HepG2 (cell line): ENCODE measurements around the gene LASP1. TPM values are rescaled to one million over a fixed set of nuclear protein-coding genes. Genes with fewer than 3 reads are reported as not detected.

Experiments
- ATAC-seq: fragments of 200-7000 bp; cut with Tn5 transposase; 3 replicates; pipeline ENCODE4 v1.9.1; 2020; ENCODE audit warnings: mild to moderate bottlenecking, moderate library complexity
- BruUV-seq: library from RNA; stranded (reverse); fragments of 400-500 nt; replicated peaks from 2 replicates; lab custom pipeline; 2021; lab: Mats Ljungman, UMichigan
- CTCF ChIA-PET: fragments of 300-600 bp; formaldehyde crosslinking; extraction: SDS; loops from one replicate; lab custom pipeline; 2021; ENCODE audit warnings: low total read pairs, inconsistent platforms, low intra/inter-chr PET ratio; lab: Yijun Ruan, JAX
- POLR2A ChIA-PET: fragments of 350-600 bp; sonication (Branson Sonifier 250); formaldehyde crosslinking; loops from one replicate; lab custom pipeline; 2020; ENCODE audit warnings: antibody characterized with exemption, inconsistent platforms; lab: Yijun Ruan, JAX
- DNase-seq: peaks from one replicate; pipeline ENCODE4 v3.0.0-alpha.2; 2015; ENCODE audit warnings: low spot score
- FAIRE-seq: peaks from 3 replicates; lab custom pipeline; 2011; peaks lifted over from hg19 to GRCh38; lab: Jason Lieb, UNC
- H2AFZ ChIP-seq: one replicate; pipeline ENCODE4 v1.6.1; 2011; ENCODE audit warnings: low read length, inconsistent platforms
- H3K27ac ChIP-seq: fragments of 300-600 bp; 3 replicates; pipeline ENCODE4 v1.8.0; 2011; ENCODE audit warnings: mixed run types, mild to moderate bottlenecking, mixed read lengths, low read length, inconsistent platforms; ENCODE audit not compliant: insufficient read depth; ENCODE audit errors: extremely low read length
- H3K27me3 ChIP-seq, 2 experiments: fragments of 200-600 bp in 1 of 2; 2 replicates in 1 of 2; 3 replicates in 1 of 2; pipeline versions ENCODE4 v1.6.0 to v1.8.0; 2011; ENCODE audit warnings: low read length in 2 of 2, mild to moderate bottlenecking in 2 of 2, moderate library complexity in 2 of 2, inconsistent platforms in 1 of 2; ENCODE audit not compliant: insufficient read depth in 2 of 2, control insufficient read depth in 1 of 2
- H3K36me3 ChIP-seq, 2 experiments: fragments of 200-600 bp in 1 of 2; replicated peaks in 1 of 2; 2 replicates in 1 of 2; 3 replicates in 1 of 2; pipeline versions ENCODE4 v1.5.1 to v1.8.0; 2011; ENCODE audit warnings: low read length in 2 of 2, inconsistent platforms in 1 of 2; ENCODE audit not compliant: insufficient read depth in 2 of 2, control insufficient read depth in 1 of 2
- H3K4me1 ChIP-seq: 2 replicates; pipeline ENCODE4 v1.5.1; 2012; ENCODE audit warnings: low read length, inconsistent platforms; ENCODE audit not compliant: insufficient read depth
- H3K4me2 ChIP-seq: 2 replicates; pipeline ENCODE4 v1.6.0; 2011; ENCODE audit warnings: low read depth, low read length, inconsistent platforms
- H3K4me3 ChIP-seq, 3 experiments: fragments of 200-600 bp in 1 of 3; sonication (generic), shearing (Covaris generic) in 1 of 3; replicated peaks in 1 of 3; 2 replicates each; pipeline ENCODE4 v1.5.1; 2011 to 2016; ENCODE audit warnings: low read length in 3 of 3, inconsistent platforms in 2 of 3, low read depth in 2 of 3, mild to moderate bottlenecking in 2 of 3, control low read depth in 1 of 3, mixed read lengths in 1 of 3; ENCODE audit not compliant: insufficient read depth in 1 of 3
- H3K79me2 ChIP-seq: one replicate; pipeline ENCODE4 v1.6.1; 2011; ENCODE audit warnings: low read length, inconsistent platforms; ENCODE audit not compliant: insufficient read depth
- H3K9ac ChIP-seq: 2 replicates; pipeline ENCODE4 v1.6.0; 2011; ENCODE audit warnings: mild to moderate bottlenecking, low read depth, low read length, inconsistent platforms; ENCODE audit not compliant: insufficient read depth
- H3K9me3 ChIP-seq: 2 replicates; pipeline ENCODE4 v1.5.1; 2012; ENCODE audit warnings: mild to moderate bottlenecking, low read length
- H4K20me1 ChIP-seq: 2 replicates; pipeline ENCODE4 v1.6.0; 2011; ENCODE audit warnings: inconsistent platforms, mild to moderate bottlenecking, low read length, moderate library complexity; ENCODE audit not compliant: insufficient read depth
- ATF2 ChIP-seq: sonication (generic); formaldehyde crosslinking; IDR thresholded peaks from 2 replicates; pipeline ENCODE4 v1.4.0; 2020; ENCODE audit warnings: missing genetic modification reagents
- DNMT1 ChIP-seq: sonication (generic); formaldehyde crosslinking; IDR thresholded peaks from 2 replicates; pipeline ENCODE4 v1.5.1; 2020; ENCODE audit warnings: mild to moderate bottlenecking, missing genetic modification reagents
- RBM22 ChIP-seq: fragments of 200-400 bp; formaldehyde crosslinking; optimal IDR thresholded peaks from 2 replicates; pipeline ENCODE3; 2017; ENCODE audit warnings: mild to moderate bottlenecking, low read length, moderate library complexity
- SMAD9 ChIP-seq: sonication (generic); formaldehyde crosslinking; IDR thresholded peaks from 2 replicates; pipeline ENCODE4 v1.5.1; 2020; ENCODE audit warnings: mild to moderate bottlenecking, missing genetic modification reagents
- ZMYM3 ChIP-seq: sonication (generic); formaldehyde crosslinking; IDR thresholded peaks from 2 replicates; pipeline ENCODE4 v1.5.1; 2020; ENCODE audit warnings: mild to moderate bottlenecking, missing genetic modification reagents
- ZNF44 ChIP-seq: sonication (generic); formaldehyde crosslinking; IDR thresholded peaks from 2 replicates; pipeline ENCODE4 v1.5.1; 2020; ENCODE audit warnings: mild to moderate bottlenecking, missing genetic modification reagents
- ZNF563 ChIP-seq: sonication (generic); formaldehyde crosslinking; IDR thresholded peaks from 2 replicates; pipeline ENCODE4 v1.8.0; 2022; ENCODE audit warnings: mild to moderate bottlenecking, moderate library complexity, missing genetic modification reagents
- WGBS: methylation state at CpG from one replicate; pipeline ENCODE4 v1.1.6; 2017; ENCODE audit warnings: low lambda C conversion rate; 5-methylcytosine and 5-hydroxymethylcytosine counted together
- in situ Hi-C: cut with HindIII; loops from 2 replicates; pipeline ENCODE4 v1.10.0; 2017; ENCODE audit warnings: low pct_unique_long_range_greater_than_20kb; ENCODE audit not compliant: extremely low pct_ligation_motif_present
- intact Hi-C: fragments of 100-400 bp; cut with micrococcal nuclease; formaldehyde crosslinking; loops from one replicate; pipeline ENCODE4 v1.10.0; 2022; ENCODE audit not compliant: unreplicated experiment
- polyA plus RNA-seq, 8 experiments: library from polyadenylated mRNA; depleted of rRNA in 3 of 8; stranded (reverse) in 7 of 8; unstranded in 1 of 8; fragments of >200 nt; fragmentation: Illumina TruSeq in 4 of 8; extraction: Trizol in 4 of 8; gene quantifications; 2 replicates each; pipeline versions ENCODE4 v1.2.1 to v1.2.3, GENCODE V29; 2011 to 2016; ENCODE audit warnings: low read depth in 4 of 8, missing spikeins in 1 of 8, mixed read lengths in 1 of 8; ENCODE audit not compliant: insufficient read depth in 1 of 8
- total RNA-seq, 5 experiments: library from RNA; depleted of rRNA; stranded (reverse); fragments of >200 nt; fragmentation: Illumina TruSeq; extraction: Trizol; gene quantifications; 2 replicates each; pipeline ENCODE4 v1.2.3, GENCODE V29; 2016; ENCODE audit warnings: low read depth in 1 of 5

Gene LASP1
- total and polyA plus RNA-seq, 2 of the 13 experiments (the other 11 are each of a cell fraction or from before 2014, with no cell fraction given): 70.1 to 97.0 TPM

DNA sequence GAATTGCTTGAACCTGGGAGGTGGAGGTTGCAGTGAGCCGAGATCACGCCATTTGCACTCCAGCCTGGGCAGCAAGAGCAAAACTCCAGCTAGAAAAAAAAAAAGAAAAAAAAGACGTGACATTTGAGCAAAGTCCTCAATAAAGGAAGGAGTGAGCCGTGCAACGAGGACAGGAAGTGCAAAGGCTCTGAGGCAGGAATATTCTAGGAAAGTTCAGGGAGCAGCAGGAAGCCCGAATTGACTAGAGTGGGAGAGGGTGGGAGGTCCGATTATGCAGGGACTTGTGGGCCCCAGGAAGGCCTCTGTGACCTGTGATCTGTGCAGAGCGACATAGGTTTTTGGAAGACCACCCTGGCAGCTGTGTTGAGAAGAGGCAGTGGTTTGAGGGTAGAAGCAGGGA, 46.9 kb downstream of the LASP1 start:
- TF ChIP-seq ATF2 (CRISPR knock-in tag) (no peak), RBM22 (peak; percentile 60), ZNF44 (CRISPR knock-in tag) (no peak), DNMT1 (CRISPR knock-in tag) (no peak), ZNF563 (CRISPR knock-in tag) (no peak), ZMYM3 (CRISPR knock-in tag) (no peak), SMAD9 (CRISPR knock-in tag) (no peak)
- TF ChIP-seq, all 625 proteins: peak for 1
- H3K9me3 ChIP-seq: no peaks in the 10 kb centered on the region
- ATAC-seq (no peak), FAIRE-seq (no peak), DNase-seq (no peak)
- POLR2A ChIA-PET: interaction anchor here (5.4 kb wide), 1 partner anchor 46 kb away, joined by 112 read pairs; the partner anchor contains the start of gene LASP1
- no peak overlapping the region for H3K9ac ChIP-seq
- no peaks in the 10 kb centered on the region for H3K27me3 ChIP-seq
- H3K27ac ChIP-seq: peak overlapping the region; percentile 30
- H4K20me1 ChIP-seq: no peaks in the 10 kb centered on the region; the same call in 1 of the 2 replicates
- no peak overlapping the region for H3K4me2 ChIP-seq
- no peaks in the 10 kb centered on the region for H3K79me2 ChIP-seq
- WGBS: 85% methylated on average over 8 of the region's 8 CpGs
- intact Hi-C loops (loop anchor here (5.0 to 10.0 kb wide), 2 partner anchors 44 to 238 kb away; partner anchors contain the start of genes LASP1 and PLXDC1), in situ Hi-C loops (no loop called here)
- H3K4me3 ChIP-seq: no peak overlapping the region
- CTCF ChIA-PET: no interaction called here
- H2AFZ ChIP-seq: no peak overlapping the region
- peaks cover 36 to 67% of the 10 kb centered on the region in 2 experiments for H3K36me3 ChIP-seq
- H3K4me1 ChIP-seq: peaks cover 53% of the 10 kb centered on the region
- BruUV-seq: no TSS peak
